ENCODE measurements around the gene HARS2. TPM values are rescaled to one million over a fixed set of nuclear protein-coding genes. Genes with fewer than 3 reads are reported as not detected.
A peak's percentile ranks its signal among the peaks of the same experiment; 100 is the strongest.

The HARS2 gene
- polyA plus RNA-seq, 2 of the 4 experiments (the other 2 are of a cell fraction), result 44.9 to 55.1 TPM

DNA sequence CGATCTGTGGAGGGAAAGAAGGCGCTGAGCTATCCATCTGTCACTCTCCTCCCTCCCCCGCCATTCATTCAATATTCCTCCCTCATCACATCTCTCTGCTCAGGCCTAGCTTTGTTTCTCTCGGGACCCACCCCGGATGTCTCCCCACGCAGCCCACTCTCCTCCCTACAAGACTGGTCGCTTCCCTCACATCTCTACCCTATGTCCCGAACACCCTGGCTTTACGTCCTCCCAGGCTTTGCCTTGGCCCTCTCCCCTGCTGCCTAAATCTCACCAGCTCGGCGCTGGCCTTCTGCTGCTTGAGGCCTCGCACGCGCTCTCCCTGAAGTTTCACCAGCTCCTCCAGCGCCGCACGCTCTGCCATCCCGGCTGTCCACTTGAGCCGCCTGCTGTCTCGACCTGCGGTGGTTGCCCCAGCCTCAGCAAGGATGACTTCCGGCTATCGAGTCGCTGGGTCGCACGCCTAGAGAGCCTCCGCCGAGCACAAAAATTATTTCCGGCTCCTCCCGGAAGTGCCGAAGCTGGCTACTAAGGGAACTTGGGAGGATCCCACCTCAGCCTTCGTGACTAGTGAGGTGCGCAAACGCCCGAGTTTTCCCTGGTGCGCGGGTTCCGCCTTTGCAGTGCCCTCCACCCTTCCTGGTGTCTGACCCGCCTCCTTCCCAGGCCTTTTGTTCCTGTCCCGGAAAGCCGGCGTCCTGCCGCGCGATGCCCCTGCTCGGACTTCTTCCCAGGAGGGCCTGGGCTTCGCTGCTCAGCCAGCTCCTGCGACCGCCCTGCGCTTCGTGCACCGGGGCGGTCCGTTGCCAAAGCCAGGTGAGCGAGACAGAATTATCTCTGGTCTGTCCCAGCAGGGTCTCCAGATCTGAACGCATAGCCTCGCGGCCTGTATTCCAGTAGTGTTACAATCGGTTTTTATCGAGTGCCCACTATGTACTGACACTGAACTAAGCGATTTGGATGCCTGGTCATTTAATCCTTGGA is at the start of gene HARS2, which contains the start of gene HARS1 (continued):
- TF ChIP-seq CHD2 (IDR thresholded peaks at IDR 0.05; ENCODE audit: low read length, partially characterized antibody), result no peak
- TF ChIP-seq, protein P1, sequence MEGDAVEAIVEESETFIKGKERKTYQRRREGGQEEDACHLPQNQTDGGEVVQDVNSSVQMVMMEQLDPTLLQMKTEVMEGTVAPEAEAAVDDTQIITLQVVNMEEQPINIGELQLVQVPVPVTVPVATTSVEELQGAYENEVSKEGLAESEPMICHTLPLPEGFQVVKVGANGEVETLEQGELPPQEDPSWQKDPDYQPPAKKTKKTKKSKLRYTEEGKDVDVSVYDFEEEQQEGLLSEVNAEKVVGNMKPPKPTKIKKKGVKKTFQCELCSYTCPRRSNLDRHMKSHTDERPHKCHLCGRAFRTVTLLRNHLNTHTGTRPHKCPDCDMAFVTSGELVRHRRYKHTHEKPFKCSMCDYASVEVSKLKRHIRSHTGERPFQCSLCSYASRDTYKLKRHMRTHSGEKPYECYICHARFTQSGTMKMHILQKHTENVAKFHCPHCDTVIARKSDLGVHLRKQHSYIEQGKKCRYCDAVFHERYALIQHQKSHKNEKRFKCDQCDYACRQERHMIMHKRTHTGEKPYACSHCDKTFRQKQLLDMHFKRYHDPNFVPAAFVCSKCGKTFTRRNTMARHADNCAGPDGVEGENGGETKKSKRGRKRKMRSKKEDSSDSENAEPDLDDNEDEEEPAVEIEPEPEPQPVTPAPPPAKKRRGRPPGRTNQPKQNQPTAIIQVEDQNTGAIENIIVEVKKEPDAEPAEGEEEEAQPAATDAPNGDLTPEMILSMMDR (IDR thresholded peaks at IDR 0.05), result no peak
- no peak for TF ChIP-seq RNF2 (IDR thresholded peaks at IDR 0.05; ENCODE audit: borderline replicate concordance, low read depth)
- no peak for TF ChIP-seq NFE2L2 (conservative IDR thresholded peaks at IDR 0.05; ENCODE audit: low read length)
- peak; percentile 56; the same call in 1 of the 2 replicates for TF ChIP-seq PHF8 (IDR thresholded peaks at IDR 0.05; ENCODE audit: borderline replicate concordance, low read depth)
- TF ChIP-seq, protein P2, sequence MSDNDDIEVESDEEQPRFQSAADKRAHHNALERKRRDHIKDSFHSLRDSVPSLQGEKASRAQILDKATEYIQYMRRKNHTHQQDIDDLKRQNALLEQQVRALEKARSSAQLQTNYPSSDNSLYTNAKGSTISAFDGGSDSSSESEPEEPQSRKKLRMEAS (IDR thresholded peaks at IDR 0.05), result peak; percentile 78
- TF ChIP-seq, protein P3, sequence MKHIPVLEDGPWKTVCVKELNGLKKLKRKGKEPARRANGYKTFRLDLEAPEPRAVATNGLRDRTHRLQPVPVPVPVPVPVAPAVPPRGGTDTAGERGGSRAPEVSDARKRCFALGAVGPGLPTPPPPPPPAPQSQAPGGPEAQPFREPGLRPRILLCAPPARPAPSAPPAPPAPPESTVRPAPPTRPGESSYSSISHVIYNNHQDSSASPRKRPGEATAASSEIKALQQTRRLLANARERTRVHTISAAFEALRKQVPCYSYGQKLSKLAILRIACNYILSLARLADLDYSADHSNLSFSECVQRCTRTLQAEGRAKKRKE (CRISPR knock-in tag; IDR thresholded peaks at IDR 0.05; ENCODE audit: low read depth), result no peak
- no peak for TF ChIP-seq HOXB5 (CRISPR knock-in tag; IDR thresholded peaks at IDR 0.05)
- TF ChIP-seq RAD21 (conservative IDR thresholded peaks at IDR 0.05 in 1 of 2, IDR thresholded peaks at IDR 0.05 in 1 of 2), result peak in 1 of 2 experiments; percentile 28; a peak in 1 of 5 replicates
- no peak for TF ChIP-seq TP53 (CRISPR knock-in tag; IDR thresholded peaks at IDR 0.05)
- no peak for TF ChIP-seq CEBPB (IDR thresholded peaks at IDR 0.05)
- TF ChIP-seq RARB (CRISPR knock-in tag; IDR thresholded peaks at IDR 0.05), result no peak
- TF ChIP-seq FOXS1 (CRISPR knock-in tag; IDR thresholded peaks at IDR 0.05), result no peak
- TF ChIP-seq, protein P4, sequence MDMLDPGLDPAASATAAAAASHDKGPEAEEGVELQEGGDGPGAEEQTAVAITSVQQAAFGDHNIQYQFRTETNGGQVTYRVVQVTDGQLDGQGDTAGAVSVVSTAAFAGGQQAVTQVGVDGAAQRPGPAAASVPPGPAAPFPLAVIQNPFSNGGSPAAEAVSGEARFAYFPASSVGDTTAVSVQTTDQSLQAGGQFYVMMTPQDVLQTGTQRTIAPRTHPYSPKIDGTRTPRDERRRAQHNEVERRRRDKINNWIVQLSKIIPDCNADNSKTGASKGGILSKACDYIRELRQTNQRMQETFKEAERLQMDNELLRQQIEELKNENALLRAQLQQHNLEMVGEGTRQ (IDR thresholded peaks at IDR 0.05), result no peak
- no peak for TF ChIP-seq NR3C1 (IDR thresholded peaks at IDR 0.05)
- no peak for TF ChIP-seq ZC3H11A (IDR thresholded peaks at IDR 0.05)
- TF ChIP-seq, protein P5, sequence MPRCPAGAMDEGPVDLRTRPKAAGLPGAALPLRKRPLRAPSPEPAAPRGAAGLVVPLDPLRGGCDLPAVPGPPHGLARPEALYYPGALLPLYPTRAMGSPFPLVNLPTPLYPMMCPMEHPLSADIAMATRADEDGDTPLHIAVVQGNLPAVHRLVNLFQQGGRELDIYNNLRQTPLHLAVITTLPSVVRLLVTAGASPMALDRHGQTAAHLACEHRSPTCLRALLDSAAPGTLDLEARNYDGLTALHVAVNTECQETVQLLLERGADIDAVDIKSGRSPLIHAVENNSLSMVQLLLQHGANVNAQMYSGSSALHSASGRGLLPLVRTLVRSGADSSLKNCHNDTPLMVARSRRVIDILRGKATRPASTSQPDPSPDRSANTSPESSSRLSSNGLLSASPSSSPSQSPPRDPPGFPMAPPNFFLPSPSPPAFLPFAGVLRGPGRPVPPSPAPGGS (IDR thresholded peaks at IDR 0.05), result peak; percentile 91; the same call in 2 of the 3 replicates
- no peak for TF ChIP-seq POLR2AphosphoS2 (conservative IDR thresholded peaks at IDR 0.05; ENCODE audit: low read length)
- TF ChIP-seq CHD4 (IDR thresholded peaks at IDR 0.05; ENCODE audit: borderline replicate concordance), result no peak
- no peak for TF ChIP-seq CBX2 (IDR thresholded peaks at IDR 0.05; ENCODE audit: borderline replicate concordance, low read depth)
- TF ChIP-seq, protein P6, sequence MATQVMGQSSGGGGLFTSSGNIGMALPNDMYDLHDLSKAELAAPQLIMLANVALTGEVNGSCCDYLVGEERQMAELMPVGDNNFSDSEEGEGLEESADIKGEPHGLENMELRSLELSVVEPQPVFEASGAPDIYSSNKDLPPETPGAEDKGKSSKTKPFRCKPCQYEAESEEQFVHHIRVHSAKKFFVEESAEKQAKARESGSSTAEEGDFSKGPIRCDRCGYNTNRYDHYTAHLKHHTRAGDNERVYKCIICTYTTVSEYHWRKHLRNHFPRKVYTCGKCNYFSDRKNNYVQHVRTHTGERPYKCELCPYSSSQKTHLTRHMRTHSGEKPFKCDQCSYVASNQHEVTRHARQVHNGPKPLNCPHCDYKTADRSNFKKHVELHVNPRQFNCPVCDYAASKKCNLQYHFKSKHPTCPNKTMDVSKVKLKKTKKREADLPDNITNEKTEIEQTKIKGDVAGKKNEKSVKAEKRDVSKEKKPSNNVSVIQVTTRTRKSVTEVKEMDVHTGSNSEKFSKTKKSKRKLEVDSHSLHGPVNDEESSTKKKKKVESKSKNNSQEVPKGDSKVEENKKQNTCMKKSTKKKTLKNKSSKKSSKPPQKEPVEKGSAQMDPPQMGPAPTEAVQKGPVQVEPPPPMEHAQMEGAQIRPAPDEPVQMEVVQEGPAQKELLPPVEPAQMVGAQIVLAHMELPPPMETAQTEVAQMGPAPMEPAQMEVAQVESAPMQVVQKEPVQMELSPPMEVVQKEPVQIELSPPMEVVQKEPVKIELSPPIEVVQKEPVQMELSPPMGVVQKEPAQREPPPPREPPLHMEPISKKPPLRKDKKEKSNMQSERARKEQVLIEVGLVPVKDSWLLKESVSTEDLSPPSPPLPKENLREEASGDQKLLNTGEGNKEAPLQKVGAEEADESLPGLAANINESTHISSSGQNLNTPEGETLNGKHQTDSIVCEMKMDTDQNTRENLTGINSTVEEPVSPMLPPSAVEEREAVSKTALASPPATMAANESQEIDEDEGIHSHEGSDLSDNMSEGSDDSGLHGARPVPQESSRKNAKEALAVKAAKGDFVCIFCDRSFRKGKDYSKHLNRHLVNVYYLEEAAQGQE (IDR thresholded peaks at IDR 0.05), result no peak
- no peak for TF ChIP-seq ZFP36 (IDR thresholded peaks at IDR 0.05; ENCODE audit: borderline replicate concordance, partially characterized antibody)

Measured in A549 (cell line).